Uterus (tissue), 4 donors: Measurements from ENCODE around the gene C11orf97. TPM values are rescaled to one million over a fixed set of nuclear protein-coding genes. Genes with fewer than 3 reads are reported as not detected.

Experiments used
- DNase-seq, 2 donors: peaks; one replicate each; pipeline ENCODE4 v3.0.0-alpha.2; 2019 to 2020
- H3K27ac ChIP-seq, 2 donors: fragments of 200-600 bp; sonication (generic); 1 replicate in 1 of 2; 2 replicates in 1 of 2; pipeline ENCODE4 v1.5.1; 2016 to 2018
- H3K27me3 ChIP-seq, 2 donors: fragments of 200-600 bp; sonication (generic); one replicate each; pipeline ENCODE4 v1.5.1; 2018 to 2019; ENCODE audit warnings: control low read depth in 1 of 2
- H3K36me3 ChIP-seq, 2 donors: fragments of 200-600 bp; sonication (generic); one replicate each; pipeline ENCODE4 v1.5.1; 2019; ENCODE audit warnings: control low read depth in 1 of 2
- H3K4me1 ChIP-seq, 2 donors: fragments of 200-600 bp; sonication (generic); one replicate each; pipeline ENCODE4 v1.5.1; 2018 to 2019; ENCODE audit warnings: control low read depth in 1 of 2
- H3K4me3 ChIP-seq, 2 donors: fragments of 200-600 bp; sonication (generic); 1 replicate in 1 of 2; 2 replicates in 1 of 2; pipeline ENCODE4 v1.5.1; 2018 to 2019; ENCODE audit warnings: mild to moderate bottlenecking in 1 of 2
- H3K9me3 ChIP-seq, 2 donors: fragments of 200-600 bp; sonication (generic); one replicate each; pipeline ENCODE4 v1.5.1; 2019; ENCODE audit warnings: control low read depth in 1 of 2
- POLR2A ChIP-seq, 2 donors: fragments of 450-650 bp; IDR thresholded peaks; one replicate each; pipeline ENCODE4 v1.6.1; 2016; ENCODE audit warnings: antibody characterized with exemption in 2 of 2, mild to moderate bottlenecking in 1 of 2, moderate library complexity in 1 of 2
- intact Hi-C: fragments of 100-400 bp; cut with DNase I; formaldehyde crosslinking; loops from one replicate; pipeline ENCODE4 v1.15.1; 2023; ENCODE audit warnings: low total_unique reads
- total RNA-seq, 4 donors: library from RNA; depleted of rRNA in 3 of 4; stranded (reverse); fragments of >200 nt in 3 of 4; gene quantifications; one replicate each; pipeline versions ENCODE4 v1.1.0 to v1.2.4, GENCODE V29; 2014 to 2023
- TF ChIP-seq, protein P1 (sequence below), 4 experiments: fragments of 200-600 bp in 2 of 4; fragments of 450-650 bp in 2 of 4; sonication (generic) in 2 of 4; IDR thresholded peaks; one replicate each; pipeline ENCODE4 v1.5.1; 2016 to 2019; ENCODE audit warnings: antibody characterized with exemption in 4 of 4, mild to moderate bottlenecking in 2 of 4, moderate library complexity in 1 of 4
- donor health status: DM: yes; HTN: yes; CAD: no.

Gene C11orf97
- total RNA-seq, 4 donors from 2014 or later: not detected

DNA sequence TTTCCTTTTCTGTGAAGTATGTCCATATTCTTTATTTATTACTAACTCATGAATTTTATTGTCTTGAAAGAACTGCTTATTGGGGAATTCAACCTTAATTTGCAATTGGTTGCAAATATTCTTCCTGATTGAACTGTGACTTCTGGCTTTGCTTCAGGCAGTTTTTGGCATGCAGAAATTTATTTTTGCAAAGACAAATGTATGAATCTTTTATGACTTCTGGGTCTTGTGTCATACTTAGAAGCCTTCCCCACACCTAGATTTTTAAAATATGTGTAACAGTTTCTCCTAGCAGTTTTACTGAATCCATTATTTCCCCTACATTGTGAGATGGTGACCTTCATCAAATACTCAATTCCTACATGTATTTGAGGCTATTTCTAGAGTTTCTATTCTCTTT, 30.9 kb upstream of the C11orf97 start:
- H3K4me3 ChIP-seq: no peak overlapping the region
- no peak for DNase-seq
- TF ChIP-seq, protein P1, sequence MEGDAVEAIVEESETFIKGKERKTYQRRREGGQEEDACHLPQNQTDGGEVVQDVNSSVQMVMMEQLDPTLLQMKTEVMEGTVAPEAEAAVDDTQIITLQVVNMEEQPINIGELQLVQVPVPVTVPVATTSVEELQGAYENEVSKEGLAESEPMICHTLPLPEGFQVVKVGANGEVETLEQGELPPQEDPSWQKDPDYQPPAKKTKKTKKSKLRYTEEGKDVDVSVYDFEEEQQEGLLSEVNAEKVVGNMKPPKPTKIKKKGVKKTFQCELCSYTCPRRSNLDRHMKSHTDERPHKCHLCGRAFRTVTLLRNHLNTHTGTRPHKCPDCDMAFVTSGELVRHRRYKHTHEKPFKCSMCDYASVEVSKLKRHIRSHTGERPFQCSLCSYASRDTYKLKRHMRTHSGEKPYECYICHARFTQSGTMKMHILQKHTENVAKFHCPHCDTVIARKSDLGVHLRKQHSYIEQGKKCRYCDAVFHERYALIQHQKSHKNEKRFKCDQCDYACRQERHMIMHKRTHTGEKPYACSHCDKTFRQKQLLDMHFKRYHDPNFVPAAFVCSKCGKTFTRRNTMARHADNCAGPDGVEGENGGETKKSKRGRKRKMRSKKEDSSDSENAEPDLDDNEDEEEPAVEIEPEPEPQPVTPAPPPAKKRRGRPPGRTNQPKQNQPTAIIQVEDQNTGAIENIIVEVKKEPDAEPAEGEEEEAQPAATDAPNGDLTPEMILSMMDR (IDR thresholded peaks at IDR 0.05): no peak
- no peak for TF ChIP-seq POLR2A (IDR thresholded peaks at IDR 0.05)
- H3K36me3 ChIP-seq: no peaks in the 10 kb centered on the region
- H3K27ac ChIP-seq: no peak overlapping the region
- H3K9me3 ChIP-seq: no peaks in the 10 kb centered on the region
- intact Hi-C loops: no loop called here
- H3K4me1 ChIP-seq: no peaks in the 10 kb centered on the region
- H3K27me3 ChIP-seq: no peaks in the 10 kb centered on the region

GRCh38 chr11:94486068-94486467, 26.2 kb upstream of the C11orf97 start:
- DNase-seq: no peak
- intact Hi-C loops: no loop called here
- H3K36me3 ChIP-seq: no peaks in the 10 kb centered on the region
- no peaks in the 10 kb centered on the region for H3K27me3 ChIP-seq
- TF ChIP-seq, protein P1 (IDR thresholded peaks at IDR 0.05): no peak
- no peak for TF ChIP-seq POLR2A (IDR thresholded peaks at IDR 0.05)
- no peak overlapping the region for H3K4me3 ChIP-seq
- no peak overlapping the region for H3K27ac ChIP-seq
- H3K9me3 ChIP-seq: no peaks in the 10 kb centered on the region
- H3K4me1 ChIP-seq: no peaks in the 10 kb centered on the region

DNA sequence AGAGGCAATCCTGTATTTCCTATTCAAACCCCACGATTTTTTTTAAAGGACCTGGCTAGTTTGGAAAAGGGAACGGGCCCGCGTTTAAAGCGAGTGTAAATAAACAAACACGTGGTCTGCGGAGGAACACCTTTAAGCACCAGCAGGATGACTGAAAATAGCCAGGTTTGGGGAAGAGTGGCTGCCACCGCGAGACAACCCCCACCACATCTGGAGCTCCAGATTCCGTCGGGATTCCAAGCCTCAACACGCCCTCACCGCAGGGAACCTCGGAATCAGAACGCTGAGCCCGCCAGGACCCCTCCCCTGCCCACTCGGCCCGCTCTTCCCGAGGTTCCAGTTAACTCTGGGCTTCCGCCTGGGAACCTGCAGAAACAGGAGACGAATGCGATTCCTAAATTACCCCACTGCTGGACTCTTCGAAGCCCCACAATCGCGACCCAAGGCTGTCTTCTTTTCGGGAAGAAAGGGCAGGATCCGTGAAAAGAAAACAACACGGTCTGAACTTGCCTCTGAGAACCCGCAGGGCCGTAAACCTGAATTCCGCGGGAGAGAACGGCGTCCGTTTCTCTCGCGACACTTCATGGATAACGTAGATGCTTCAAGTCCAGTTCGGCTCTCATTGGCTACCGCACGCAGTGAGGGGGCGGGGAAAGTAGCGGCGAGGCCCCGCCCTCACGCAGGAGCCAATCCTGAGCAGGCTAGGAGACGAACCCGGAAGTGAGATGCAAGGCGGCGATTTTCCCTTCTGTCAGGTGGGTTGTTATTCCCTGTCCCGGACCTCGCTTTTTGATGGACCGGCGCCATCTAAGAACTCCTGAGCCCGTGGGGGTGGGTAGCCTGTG, 18.8 kb upstream of the C11orf97 start, which contains the start of the genes ANKRD49 and MRE11:
TSS of gene ANKRD49 (plus strand) at position 704 of the 845 bp plus-strand sequence. CDS start 2,710 bp downstream, outside the sequence.
TSS of gene MRE11 (minus strand) at position 564 of the 845 bp plus-strand sequence. CDS start 1,043 bp downstream, outside the sequence.
- intact Hi-C loops: no loop called here
- H3K36me3 ChIP-seq: no peaks in the 10 kb centered on the region
- peaks cover 0 to 6% of the 10 kb centered on the region in 2 donors for H3K4me1 ChIP-seq
- H3K27ac ChIP-seq: peak within 1 kb of the TSS; percentile 81 to 88
- TF ChIP-seq, protein P1 (IDR thresholded peaks at IDR 0.05): no peak
- TF ChIP-seq POLR2A (IDR thresholded peaks at IDR 0.05): peak in 1 of 2 donors; percentile 67
- H3K9me3 ChIP-seq: no peaks in the 10 kb centered on the region
- no peaks in the 10 kb centered on the region for H3K27me3 ChIP-seq
- DNase-seq: peak; percentile 97
- peak within 1 kb of the TSS; percentile 76 to 81 for H3K4me3 ChIP-seq

DNA sequence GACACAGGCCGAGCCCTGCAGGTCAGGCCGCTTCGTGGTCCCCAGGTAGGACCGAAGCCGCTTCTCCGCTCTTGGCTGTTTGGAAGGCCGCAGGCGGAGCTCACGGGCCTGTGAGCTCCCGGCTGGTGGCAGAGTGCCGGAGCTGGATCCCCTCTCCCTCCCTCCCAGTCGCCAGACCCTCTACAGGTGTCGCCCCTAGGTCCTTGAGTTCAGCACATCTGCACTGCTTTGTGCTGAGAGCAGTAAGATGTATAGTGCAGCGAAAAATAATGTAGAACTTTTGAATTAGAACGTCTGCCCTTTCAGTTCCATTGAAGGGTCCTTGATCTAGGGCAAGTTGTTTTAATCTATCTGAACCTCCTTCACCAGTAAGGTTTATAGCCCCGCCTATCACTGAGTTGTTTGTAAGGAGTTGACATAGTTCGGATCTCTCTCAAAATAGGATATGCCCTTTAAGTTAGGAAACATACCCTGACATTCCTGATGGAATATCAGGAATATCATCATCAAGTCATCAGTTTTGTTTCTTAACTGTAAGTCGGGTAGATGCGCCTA, 18.1 kb upstream of the C11orf97 start:
- Histone ChIP-seq H3K4me1 (peaks cover 0 to 6% of the 10 kb centered on the region in 2 donors), H3K36me3 (no peaks in the 10 kb centered on the region), H3K27ac (peak overlapping the region; percentile 81 to 88), H3K4me3 (peak overlapping the region; percentile 76 to 81), H3K9me3 (no peaks in the 10 kb centered on the region), H3K27me3 (no peaks in the 10 kb centered on the region)
- TF ChIP-seq, protein P1 (IDR thresholded peaks at IDR 0.05): no peak
- no peak for TF ChIP-seq POLR2A (IDR thresholded peaks at IDR 0.05)
- intact Hi-C loops: no loop called here
- DNase-seq: no peak

DNA sequence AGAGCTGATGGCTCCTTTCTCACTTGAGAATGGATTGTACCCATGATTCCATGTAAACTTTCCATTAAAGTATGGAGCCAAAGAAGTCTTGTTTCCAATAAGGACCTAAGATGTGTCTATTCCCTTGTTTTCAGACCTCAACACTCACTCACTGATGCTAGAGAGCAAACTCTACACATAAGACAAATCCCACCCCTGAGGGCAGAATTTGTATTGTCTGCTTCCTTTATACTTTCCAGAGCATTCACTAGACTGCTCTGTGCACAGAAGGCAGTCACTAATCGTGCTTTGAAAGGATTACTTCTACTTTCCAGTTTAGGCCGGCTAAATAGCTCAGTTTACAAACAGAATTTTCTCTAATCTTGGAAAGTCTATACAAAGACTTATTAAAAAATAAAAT, 12.1 kb upstream of the C11orf97 start:
- no peaks in the 10 kb centered on the region for H3K4me1 ChIP-seq
- intact Hi-C loops: loop anchor here (10.0 kb wide), 1 partner anchor 605 kb away; no protein-coding TSS in a partner anchor
- H3K27ac ChIP-seq: no peak overlapping the region
- no peaks in the 10 kb centered on the region for H3K9me3 ChIP-seq
- H3K27me3 ChIP-seq: no peaks in the 10 kb centered on the region
- TF ChIP-seq, protein P1 (IDR thresholded peaks at IDR 0.05): no peak
- TF ChIP-seq POLR2A (IDR thresholded peaks at IDR 0.05): no peak
- H3K36me3 ChIP-seq: no peaks in the 10 kb centered on the region
- no peak for DNase-seq
- no peak overlapping the region for H3K4me3 ChIP-seq
